Activated T-helper 2 cell treated with anti-CD3 and anti-CD28 coated beads, Interferon-gamma antibody, Interleukin-2, Interleukin-4, amounts not matched to agents 10 μg/mL and 5 μg/mL and 100 μg/mL, durations not matched to agents 14 hours and 24 hours and 36 hours (primary cell): Measurements from ENCODE around the gene PLAA. TPM values are rescaled to one million over a fixed set of nuclear protein-coding genes. Genes with fewer than 3 reads are reported as not detected.

Experiments
- total RNA-seq: library from RNA; stranded (reverse); gene quantifications from 2 replicates; pipeline ENCODE4 v1.2.3, GENCODE V29; 2022

PLAA gene
- total RNA-seq, 1 donor from 2014 or later: 36.4 TPM

Other genes starting within 250 kb of the PLAA start
- 19.4 and 20.7 TPM in 2 replicates for gene CAAP1, start 54.4 kb downstream of the PLAA start, total RNA-seq
- gene IFT74, start 9.2 kb upstream of the PLAA start, total RNA-seq: 8.3 and 10.4 TPM in 2 replicates
- not detected in 2 replicates for gene LRRC19, start 58.4 kb upstream of the PLAA start, total RNA-seq
- not detected in 2 replicates for gene TEK, start 162.0 kb upstream of the PLAA start, total RNA-seq